OCI-LY1 (cell line): ENCODE data around the gene SLC35F3.

Experiments
- EZH2 ChIP-seq: fragments of 200-600 bp; sonication (generic), shearing (Covaris generic); IDR thresholded peaks from 2 replicates; pipeline ENCODE4 v1.8.0; 2017; ENCODE audit warnings: borderline replicate concordance, mixed run types, mild to moderate bottlenecking, antibody characterized with exemption, low read length, moderate library complexity, mixed read lengths
- TF ChIP-seq, protein P1 (sequence below): fragments of 200-600 bp; sonication (generic), shearing (Covaris generic); IDR thresholded peaks from 2 replicates; pipeline ENCODE4 v1.5.1; 2017; ENCODE audit warnings: mild to moderate bottlenecking, antibody characterized with exemption, low read length, moderate library complexity, mixed read lengths

DNA sequence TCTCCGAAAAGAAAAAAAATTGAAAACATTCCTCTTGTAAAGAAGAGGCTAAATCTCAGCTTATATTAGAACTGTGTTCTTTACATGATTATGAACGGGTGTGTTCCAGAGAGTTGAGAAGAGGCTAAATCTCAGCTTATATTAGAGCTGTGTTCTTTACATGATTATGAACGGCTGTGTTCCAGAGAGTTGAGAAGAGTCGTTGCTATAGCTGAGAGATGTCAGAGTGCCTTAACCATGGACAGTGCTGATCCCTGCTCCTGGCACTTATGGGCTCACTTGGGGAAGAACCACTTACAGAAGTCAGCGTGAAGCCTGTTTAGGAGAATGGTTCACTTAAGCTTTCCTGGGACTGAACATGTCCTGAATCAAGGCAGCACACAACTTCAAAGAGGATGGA is 35.0 kb downstream of the SLC35F3 start:
- no peak for TF ChIP-seq EZH2
- TF ChIP-seq, protein P1, sequence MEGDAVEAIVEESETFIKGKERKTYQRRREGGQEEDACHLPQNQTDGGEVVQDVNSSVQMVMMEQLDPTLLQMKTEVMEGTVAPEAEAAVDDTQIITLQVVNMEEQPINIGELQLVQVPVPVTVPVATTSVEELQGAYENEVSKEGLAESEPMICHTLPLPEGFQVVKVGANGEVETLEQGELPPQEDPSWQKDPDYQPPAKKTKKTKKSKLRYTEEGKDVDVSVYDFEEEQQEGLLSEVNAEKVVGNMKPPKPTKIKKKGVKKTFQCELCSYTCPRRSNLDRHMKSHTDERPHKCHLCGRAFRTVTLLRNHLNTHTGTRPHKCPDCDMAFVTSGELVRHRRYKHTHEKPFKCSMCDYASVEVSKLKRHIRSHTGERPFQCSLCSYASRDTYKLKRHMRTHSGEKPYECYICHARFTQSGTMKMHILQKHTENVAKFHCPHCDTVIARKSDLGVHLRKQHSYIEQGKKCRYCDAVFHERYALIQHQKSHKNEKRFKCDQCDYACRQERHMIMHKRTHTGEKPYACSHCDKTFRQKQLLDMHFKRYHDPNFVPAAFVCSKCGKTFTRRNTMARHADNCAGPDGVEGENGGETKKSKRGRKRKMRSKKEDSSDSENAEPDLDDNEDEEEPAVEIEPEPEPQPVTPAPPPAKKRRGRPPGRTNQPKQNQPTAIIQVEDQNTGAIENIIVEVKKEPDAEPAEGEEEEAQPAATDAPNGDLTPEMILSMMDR: no peak
